ENCODE data around the gene BACH2. TPM values are rescaled to one million over a fixed set of nuclear protein-coding genes. Genes with fewer than 3 reads are reported as not detected.

The BACH2 gene
- polyA plus RNA-seq, 1 experiment = 0.10 TPM

DNA sequence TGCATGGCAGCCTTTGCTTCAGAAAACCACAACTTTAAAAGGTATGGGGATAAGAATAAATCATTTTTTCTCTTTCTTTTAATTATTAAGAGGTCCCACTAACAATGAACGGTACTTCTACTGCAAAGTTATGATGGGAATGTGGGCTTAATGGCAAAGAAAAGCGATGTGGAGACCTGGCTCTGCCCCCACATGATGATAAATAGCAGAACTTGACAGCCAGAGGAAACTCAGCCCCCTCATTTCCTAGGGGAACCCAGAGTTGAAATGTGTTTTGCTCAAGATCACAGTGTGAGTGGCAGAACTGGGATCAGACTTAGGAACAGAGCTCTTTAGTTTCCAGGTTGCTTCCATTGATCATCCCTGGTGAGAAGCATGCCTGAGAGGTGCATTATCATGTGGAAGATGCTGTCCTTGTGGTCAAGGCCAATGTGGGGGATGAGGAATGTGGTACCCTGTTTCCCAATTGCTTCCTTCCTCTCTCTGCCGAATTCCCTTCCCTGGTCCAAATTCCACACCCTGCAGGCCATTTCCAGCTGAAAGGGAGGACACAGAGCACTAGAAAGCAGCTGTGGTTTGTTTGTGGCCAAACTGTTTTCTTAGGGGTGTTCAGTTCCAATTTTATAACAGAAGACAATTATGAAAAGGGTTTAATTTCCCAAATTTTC is 66.0 kb downstream of the BACH2 start:
- H3K4me3 ChIP-seq (ENCODE audit: low read depth, low read length) = no peak overlapping the region
- H3K36me3 ChIP-seq (ENCODE audit: control insufficient read depth, insufficient read depth, low read length) = no peaks in the 10 kb centered on the region
- TF ChIP-seq, protein P1, sequence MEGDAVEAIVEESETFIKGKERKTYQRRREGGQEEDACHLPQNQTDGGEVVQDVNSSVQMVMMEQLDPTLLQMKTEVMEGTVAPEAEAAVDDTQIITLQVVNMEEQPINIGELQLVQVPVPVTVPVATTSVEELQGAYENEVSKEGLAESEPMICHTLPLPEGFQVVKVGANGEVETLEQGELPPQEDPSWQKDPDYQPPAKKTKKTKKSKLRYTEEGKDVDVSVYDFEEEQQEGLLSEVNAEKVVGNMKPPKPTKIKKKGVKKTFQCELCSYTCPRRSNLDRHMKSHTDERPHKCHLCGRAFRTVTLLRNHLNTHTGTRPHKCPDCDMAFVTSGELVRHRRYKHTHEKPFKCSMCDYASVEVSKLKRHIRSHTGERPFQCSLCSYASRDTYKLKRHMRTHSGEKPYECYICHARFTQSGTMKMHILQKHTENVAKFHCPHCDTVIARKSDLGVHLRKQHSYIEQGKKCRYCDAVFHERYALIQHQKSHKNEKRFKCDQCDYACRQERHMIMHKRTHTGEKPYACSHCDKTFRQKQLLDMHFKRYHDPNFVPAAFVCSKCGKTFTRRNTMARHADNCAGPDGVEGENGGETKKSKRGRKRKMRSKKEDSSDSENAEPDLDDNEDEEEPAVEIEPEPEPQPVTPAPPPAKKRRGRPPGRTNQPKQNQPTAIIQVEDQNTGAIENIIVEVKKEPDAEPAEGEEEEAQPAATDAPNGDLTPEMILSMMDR (IDR thresholded peaks at IDR 0.05; ENCODE audit: insufficient read depth, low read depth, low read length) = no peak
- ChIA-PET CTCF (interaction anchor here (1.0 kb wide), 1 partner anchor 13 kb away, joined by 3 read pairs; no protein-coding TSS in a partner anchor), POLR2A (no interaction called here)
- DNase-seq (ENCODE audit: low read depth) = no peak
- peaks cover 11% of the 10 kb centered on the region for H3K27me3 ChIP-seq (ENCODE audit: control insufficient read depth, insufficient read depth, low read length)

GRCh38 chr6:90229331-90230010 is 67.2 kb downstream of the BACH2 start:
- no peaks in the 10 kb centered on the region for H3K36me3 ChIP-seq (ENCODE audit: control insufficient read depth, insufficient read depth, low read length)
- H3K4me3 ChIP-seq (ENCODE audit: low read depth, low read length) = no peak overlapping the region
- CTCF ChIA-PET = interaction anchor here (1.3 kb wide), 1 partner anchor 9 kb away, joined by 3 read pairs; no protein-coding TSS in a partner anchor
- POLR2A ChIA-PET = no interaction called here
- TF ChIP-seq, protein P1 (IDR thresholded peaks at IDR 0.05; ENCODE audit: insufficient read depth, low read depth, low read length) = no peak
- peaks cover 11% of the 10 kb centered on the region for H3K27me3 ChIP-seq (ENCODE audit: control insufficient read depth, insufficient read depth, low read length)
- no peak for DNase-seq (ENCODE audit: low read depth)

DNA sequence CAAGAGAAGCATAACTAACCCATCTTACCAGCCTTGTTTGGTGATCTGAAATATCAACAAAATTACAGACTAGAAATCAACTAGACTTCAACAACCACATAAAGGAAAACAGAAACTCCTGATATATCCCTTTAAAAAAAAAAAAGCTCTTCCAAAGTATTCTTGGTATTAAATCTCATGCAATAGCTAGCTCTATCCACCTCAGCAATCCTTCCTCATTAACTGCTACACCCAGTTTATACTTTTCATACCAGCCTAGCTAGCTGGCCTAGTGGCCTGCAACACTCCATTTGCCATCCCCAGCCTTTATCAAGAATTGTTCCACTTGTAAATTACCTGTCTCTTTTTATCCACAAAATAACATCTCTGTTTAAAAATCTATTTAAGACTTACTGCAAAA is 69.0 kb downstream of the BACH2 start:
- H3K36me3 ChIP-seq (ENCODE audit: control insufficient read depth, insufficient read depth, low read length) = no peaks in the 10 kb centered on the region
- TF ChIP-seq, protein P1 (IDR thresholded peaks at IDR 0.05; ENCODE audit: insufficient read depth, low read depth, low read length) = no peak
- H3K4me3 ChIP-seq (ENCODE audit: low read depth, low read length) = no peak overlapping the region
- ChIA-PET POLR2A (interaction anchor here (0.6 kb wide), 1 partner anchor 242 kb away, joined by 6 read pairs; no protein-coding TSS in a partner anchor), CTCF (interaction anchor here (0.6 kb wide), 1 partner anchor 23 kb away, joined by 4 read pairs; no protein-coding TSS in a partner anchor)
- no peak for DNase-seq (ENCODE audit: low read depth)
- H3K27me3 ChIP-seq (ENCODE audit: control insufficient read depth, insufficient read depth, low read length) = peaks cover 6% of the 10 kb centered on the region; the same call in 1 of the 2 replicates

DNA sequence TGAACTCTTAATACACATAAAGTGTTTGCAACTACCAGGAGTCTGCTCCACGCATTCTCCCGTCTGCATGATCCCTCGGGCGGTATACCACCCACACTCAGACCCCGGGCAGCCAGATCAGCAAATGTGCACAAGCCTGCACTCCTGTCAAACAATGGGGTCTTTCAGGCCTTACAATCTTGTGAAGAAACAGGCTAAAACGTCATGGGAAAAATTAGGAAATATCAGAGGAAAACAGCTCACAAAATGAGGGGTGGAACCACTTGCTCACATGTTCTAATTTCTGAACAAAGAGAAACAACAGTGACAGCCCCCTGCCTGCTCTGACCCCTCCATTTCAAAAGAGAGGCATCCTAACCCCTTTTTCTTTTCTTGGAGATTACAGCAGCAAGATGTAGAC is 69.4 kb downstream of the BACH2 start:
- no peak for DNase-seq (ENCODE audit: low read depth)
- H3K36me3 ChIP-seq (ENCODE audit: control insufficient read depth, insufficient read depth, low read length) = no peaks in the 10 kb centered on the region
- TF ChIP-seq, protein P1 (IDR thresholded peaks at IDR 0.05; ENCODE audit: insufficient read depth, low read depth, low read length) = no peak
- ChIA-PET POLR2A (no interaction called here), CTCF (no interaction called here)
- no peak overlapping the region for H3K4me3 ChIP-seq (ENCODE audit: low read depth, low read length)
- peaks cover 6% of the 10 kb centered on the region; the same call in 1 of the 2 replicates for H3K27me3 ChIP-seq (ENCODE audit: control insufficient read depth, insufficient read depth, low read length)

GRCh38 chr6:90226257-90226656 is 70.4 kb downstream of the BACH2 start:
- TF ChIP-seq, protein P1 (IDR thresholded peaks at IDR 0.05; ENCODE audit: insufficient read depth, low read depth, low read length) = no peak
- H3K4me3 ChIP-seq (ENCODE audit: low read depth, low read length) = no peak overlapping the region
- peaks cover 4% of the 10 kb centered on the region; the same call in 1 of the 2 replicates for H3K27me3 ChIP-seq (ENCODE audit: control insufficient read depth, insufficient read depth, low read length)
- ChIA-PET POLR2A (no interaction called here), CTCF (interaction anchor here (1.2 kb wide), 1 partner anchor 167 kb away, joined by 3 read pairs; no protein-coding TSS in a partner anchor)
- no peak for DNase-seq (ENCODE audit: low read depth)
- H3K36me3 ChIP-seq (ENCODE audit: control insufficient read depth, insufficient read depth, low read length) = no peaks in the 10 kb centered on the region

Measured in BJ (cell line).